LNCAP (cell line): ENCODE results near the gene ZNF609.

ENCODE experiments used
- TF ChIP-seq, protein P1 (sequence below): fragments of 450-650 bp; IDR thresholded peaks from 2 replicates; pipeline ENCODE4 v1.5.1; 2017; ENCODE audit warnings: mild to moderate bottlenecking

Gene ZNF609

DNA sequence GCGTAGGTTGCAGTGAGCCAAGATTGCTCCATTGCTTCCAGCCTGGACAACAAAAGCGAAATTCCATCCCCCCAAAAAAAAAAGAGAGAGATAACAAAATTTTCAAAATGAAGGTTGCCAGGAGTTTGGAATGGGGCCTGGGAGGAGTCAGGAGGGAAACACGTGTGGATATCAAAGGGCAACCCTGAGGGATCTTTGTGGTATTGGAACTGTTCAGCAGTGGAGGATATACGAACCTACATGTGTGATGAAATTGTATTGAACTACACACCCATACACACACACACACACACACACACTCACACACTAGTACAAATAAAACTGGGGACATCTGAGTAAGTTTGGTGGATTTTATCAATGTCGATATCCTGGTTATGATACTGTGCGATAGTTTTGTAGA lies 253.2 kb downstream of the ZNF609 start:
- TF ChIP-seq, protein P1, sequence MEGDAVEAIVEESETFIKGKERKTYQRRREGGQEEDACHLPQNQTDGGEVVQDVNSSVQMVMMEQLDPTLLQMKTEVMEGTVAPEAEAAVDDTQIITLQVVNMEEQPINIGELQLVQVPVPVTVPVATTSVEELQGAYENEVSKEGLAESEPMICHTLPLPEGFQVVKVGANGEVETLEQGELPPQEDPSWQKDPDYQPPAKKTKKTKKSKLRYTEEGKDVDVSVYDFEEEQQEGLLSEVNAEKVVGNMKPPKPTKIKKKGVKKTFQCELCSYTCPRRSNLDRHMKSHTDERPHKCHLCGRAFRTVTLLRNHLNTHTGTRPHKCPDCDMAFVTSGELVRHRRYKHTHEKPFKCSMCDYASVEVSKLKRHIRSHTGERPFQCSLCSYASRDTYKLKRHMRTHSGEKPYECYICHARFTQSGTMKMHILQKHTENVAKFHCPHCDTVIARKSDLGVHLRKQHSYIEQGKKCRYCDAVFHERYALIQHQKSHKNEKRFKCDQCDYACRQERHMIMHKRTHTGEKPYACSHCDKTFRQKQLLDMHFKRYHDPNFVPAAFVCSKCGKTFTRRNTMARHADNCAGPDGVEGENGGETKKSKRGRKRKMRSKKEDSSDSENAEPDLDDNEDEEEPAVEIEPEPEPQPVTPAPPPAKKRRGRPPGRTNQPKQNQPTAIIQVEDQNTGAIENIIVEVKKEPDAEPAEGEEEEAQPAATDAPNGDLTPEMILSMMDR = no peak

DNA sequence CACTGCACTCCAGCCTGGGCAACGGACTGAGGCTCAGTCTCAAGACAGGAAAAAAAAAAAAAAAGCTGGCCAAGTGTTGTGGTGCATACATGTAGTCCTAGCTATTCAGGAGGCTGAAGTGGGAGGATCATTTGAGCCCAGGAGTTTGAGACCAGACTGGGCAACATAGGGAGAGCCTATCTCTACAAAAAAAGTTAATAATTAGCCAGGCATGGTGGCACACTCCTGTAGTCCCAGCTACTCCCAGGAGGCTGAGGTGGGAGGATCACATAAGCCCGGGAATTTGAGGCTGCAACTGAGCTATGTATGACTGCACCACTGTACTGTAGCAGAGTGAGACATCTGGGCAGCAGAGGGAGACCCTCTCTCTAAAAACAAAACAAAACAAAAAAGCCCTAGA lies 256.1 kb downstream of the ZNF609 start:
- TF ChIP-seq, protein P1 = no peak

DNA sequence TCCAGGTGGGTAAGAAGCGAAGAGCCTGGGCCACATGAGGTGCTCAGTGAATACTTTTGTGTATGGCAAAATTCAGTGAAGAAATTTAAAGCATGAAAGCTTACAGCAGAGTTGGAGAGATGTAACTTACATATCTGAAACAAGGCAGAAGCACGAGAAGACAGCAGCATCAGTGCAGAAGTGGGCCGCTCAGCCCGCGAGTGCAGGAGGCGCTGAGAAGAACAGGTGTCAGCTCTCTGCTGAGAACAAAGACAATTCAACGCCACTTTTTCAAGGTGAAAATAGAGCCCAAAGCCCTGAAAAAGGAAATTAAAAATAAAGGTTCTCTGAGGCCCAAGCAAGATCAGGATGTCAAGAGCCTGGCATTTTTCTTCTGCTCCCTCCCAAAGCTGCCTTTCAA lies 256.8 kb downstream of the ZNF609 start:
- TF ChIP-seq, protein P1 = no peak

DNA sequence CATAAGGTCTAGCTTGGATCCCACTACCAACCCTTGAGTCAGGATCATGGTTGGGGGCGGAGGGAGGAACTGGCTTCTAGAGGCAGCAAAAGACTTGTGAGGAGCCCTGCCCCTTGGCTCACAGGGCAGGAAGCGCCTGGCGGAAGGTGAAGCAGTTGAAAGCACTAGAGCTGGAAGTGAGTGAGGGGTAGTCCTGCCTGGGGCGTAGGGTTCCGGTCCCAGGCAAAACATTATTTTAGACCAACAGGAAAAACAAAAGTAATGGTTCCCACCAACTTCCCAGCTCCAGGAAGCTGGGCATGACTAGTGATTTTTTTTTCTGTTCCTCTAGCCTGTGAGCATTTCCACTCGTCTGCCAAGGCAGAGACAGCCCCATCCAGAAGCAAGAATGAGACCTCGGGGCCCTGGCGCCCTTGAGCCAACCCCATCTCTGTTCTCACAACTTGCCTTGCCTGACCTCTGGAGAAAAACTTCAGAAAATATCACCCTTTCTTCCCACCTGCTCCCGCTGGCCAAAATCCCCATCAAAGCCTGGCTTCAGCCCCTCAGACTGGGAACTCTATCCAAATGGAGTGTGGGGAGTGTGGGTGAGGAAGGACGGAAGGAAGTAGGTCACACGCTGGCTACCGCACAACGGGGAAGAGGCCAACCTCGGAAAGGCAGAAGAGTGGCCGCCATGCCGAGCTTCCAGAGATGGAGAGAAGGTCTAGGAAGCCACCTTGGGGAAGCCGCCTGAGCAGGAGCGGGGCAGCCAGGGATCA lies 257.5 kb downstream of the ZNF609 start:
- TF ChIP-seq, protein P1 = no peak

DNA sequence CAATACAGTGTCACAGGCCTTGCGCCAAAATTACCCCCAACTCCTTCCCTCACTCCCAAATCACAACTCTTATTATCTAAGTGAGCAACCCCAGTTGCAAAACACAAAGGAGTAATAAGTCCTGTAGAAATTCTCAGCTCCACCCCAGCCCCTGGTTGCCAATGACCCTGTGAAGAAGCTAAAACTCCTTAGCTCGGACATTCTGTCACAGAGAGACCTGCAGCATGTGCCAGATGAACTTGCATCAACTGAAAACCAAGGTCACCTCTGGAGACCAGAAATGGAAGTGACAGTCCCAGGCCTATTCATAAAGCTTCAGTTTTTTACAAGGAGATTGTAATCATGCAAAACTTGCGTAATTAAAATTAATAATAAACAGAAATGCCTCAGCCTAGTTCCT lies 259.8 kb downstream of the ZNF609 start:
- TF ChIP-seq, protein P1 = no peak

DNA sequence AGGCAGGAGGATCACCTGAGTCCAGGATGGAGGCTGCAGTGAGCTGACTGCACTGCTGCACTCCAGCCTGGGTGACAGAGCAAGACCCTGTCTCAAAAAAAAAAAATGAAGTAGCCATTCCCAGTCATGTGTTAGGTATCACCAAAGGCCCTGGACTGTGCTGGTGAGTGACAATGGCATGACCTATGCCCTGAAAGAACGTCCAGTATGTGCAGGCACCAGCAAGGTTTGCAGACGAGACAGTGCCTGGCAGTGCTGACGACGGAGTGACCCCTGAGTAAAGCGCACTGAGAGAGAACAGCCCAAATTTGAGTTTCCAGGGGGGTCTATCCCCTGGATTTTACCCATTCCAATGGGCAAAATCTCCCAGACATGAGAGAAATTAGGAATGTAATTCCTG lies 269.8 kb downstream of the ZNF609 start:
- TF ChIP-seq, protein P1 = no peak

DNA sequence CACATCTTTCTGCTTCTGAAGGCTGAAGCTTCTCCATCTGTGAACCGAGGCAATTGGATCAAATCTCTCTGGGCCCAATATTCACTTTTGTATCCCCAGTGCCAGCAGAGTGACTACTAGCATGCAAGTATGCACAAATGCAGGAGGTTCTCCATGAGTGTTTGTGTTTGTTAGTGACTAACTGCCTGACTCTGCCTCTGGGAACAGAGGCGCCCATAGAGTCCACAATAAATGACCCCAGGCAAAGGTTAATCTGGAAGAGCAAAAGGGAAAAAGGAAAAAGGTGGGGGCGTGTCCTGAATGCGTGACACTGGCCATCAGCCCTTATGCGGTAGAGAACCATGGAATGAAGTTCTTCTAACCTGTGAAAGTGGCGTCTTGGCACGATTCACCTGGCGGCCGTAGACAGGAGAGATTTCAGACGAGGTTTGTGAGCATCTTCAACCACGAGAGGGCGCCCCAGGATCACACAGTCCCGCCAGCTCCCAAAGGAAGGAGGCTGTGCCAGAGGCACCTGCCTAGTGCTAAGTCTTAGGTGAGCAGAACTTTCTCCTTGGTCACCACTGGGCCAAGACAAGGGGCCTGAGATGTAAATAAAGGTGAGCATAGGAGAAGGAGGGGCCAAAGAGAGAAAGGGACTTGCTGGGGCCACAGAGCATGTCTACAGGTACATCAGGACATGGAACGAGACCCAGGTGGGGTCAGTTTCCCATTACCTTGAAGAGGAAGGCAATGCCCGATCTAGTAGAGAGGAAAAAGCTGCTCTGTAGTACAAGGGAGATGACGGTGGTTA lies 270.8 kb downstream of the ZNF609 start:
- TF ChIP-seq, protein P1 = peak; percentile 88
